IMR-90 (cell line): ENCODE measurements around the gene PARP16.

Source experiments
- FOS ChIP-seq: fragments of 150-350 bp; IDR thresholded peaks from 2 replicates; pipeline ENCODE4 v1.6.1; 2016; ENCODE audit warnings: low read depth, low read length
- RCOR1 ChIP-seq: IDR thresholded peaks from 2 replicates; pipeline ENCODE4 v1.6.1; 2012; ENCODE audit warnings: mild to moderate bottlenecking, low read length, improper control_type of control experiment; ENCODE audit not compliant: insufficient replicate concordance
- TF ChIP-seq, protein P1 (sequence below): conservative IDR thresholded peaks from 2 replicates; pipeline ENCODE4 v1.5.1; 2012; ENCODE audit warnings: mild to moderate bottlenecking, low read depth, low read length, improper control_type of control experiment
- TF ChIP-seq, protein P2 (sequence below): fragments of 150-350 bp; IDR thresholded peaks from 2 replicates; pipeline ENCODE4 v1.6.1; 2016; ENCODE audit warnings: low read depth, mild to moderate bottlenecking, low read length, moderate library complexity, borderline replicate concordance

DNA sequence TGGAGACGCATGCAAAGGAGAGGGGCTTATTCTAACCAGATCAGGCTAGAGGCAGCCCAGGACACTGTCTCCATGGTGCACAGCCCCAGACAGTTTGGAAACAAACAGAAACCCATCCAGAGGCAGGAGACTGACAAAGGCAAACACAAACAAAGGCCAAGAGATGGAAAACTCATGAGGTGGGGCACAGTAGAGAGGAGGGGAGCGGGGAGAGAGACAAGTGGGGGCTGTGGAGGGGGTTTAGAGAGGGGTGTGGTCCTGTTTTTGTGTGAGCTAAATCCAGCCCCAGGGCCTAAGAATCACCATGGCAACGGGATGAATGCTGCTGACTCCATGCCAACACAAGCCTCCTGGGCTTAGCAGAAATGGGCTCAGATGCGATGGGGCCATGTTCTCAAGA, 32.3 kb downstream of the PARP16 start:
- TF ChIP-seq, protein P1, sequence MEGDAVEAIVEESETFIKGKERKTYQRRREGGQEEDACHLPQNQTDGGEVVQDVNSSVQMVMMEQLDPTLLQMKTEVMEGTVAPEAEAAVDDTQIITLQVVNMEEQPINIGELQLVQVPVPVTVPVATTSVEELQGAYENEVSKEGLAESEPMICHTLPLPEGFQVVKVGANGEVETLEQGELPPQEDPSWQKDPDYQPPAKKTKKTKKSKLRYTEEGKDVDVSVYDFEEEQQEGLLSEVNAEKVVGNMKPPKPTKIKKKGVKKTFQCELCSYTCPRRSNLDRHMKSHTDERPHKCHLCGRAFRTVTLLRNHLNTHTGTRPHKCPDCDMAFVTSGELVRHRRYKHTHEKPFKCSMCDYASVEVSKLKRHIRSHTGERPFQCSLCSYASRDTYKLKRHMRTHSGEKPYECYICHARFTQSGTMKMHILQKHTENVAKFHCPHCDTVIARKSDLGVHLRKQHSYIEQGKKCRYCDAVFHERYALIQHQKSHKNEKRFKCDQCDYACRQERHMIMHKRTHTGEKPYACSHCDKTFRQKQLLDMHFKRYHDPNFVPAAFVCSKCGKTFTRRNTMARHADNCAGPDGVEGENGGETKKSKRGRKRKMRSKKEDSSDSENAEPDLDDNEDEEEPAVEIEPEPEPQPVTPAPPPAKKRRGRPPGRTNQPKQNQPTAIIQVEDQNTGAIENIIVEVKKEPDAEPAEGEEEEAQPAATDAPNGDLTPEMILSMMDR: no peak
- TF ChIP-seq, protein P2, sequence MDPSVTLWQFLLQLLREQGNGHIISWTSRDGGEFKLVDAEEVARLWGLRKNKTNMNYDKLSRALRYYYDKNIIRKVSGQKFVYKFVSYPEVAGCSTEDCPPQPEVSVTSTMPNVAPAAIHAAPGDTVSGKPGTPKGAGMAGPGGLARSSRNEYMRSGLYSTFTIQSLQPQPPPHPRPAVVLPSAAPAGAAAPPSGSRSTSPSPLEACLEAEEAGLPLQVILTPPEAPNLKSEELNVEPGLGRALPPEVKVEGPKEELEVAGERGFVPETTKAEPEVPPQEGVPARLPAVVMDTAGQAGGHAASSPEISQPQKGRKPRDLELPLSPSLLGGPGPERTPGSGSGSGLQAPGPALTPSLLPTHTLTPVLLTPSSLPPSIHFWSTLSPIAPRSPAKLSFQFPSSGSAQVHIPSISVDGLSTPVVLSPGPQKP: no peak
- TF ChIP-seq RCOR1: no peak
- no peak for TF ChIP-seq FOS
